SK-N-SH (cell line): ENCODE data around the gene MYMX. TPM values are rescaled to one million over a fixed set of nuclear protein-coding genes. Genes with fewer than 3 reads are reported as not detected.

Source experiments
- CTCF ChIA-PET: fragments of 300-600, 350-600 bp; formaldehyde crosslinking; extraction: SDS; loops from one replicate; lab custom pipeline; 2021; lab: Yijun Ruan, JAX
- POLR2A ChIA-PET: fragments of 350-600 bp; sonication (Branson Sonifier 250); formaldehyde crosslinking; extraction: SDS; loops from one replicate; lab custom pipeline; 2020; ENCODE audit warnings: antibody characterized with exemption, inconsistent platforms; lab: Yijun Ruan, JAX
- DNase-seq: peaks from one replicate; pipeline ENCODE4 v3.0.0; 2012
- H2AFZ ChIP-seq: fragments of 200-600 bp; sonication (generic); 2 replicates; pipeline ENCODE4 v1.8.1; 2016; ENCODE audit warnings: antibody characterized with exemption, mild to moderate bottlenecking, low read depth
- H3F3A ChIP-seq: fragments of 200-600 bp; sonication (generic); replicated peaks from 2 replicates; pipeline ENCODE3; 2016; ENCODE audit warnings: antibody characterized with exemption, mild to moderate bottlenecking; ENCODE audit not compliant: insufficient read depth
- H3K27ac ChIP-seq, 2 experiments: fragments of 200-500 bp in 1 of 2; fragments of 200-600 bp in 1 of 2; sonication (Bioruptor generic) in 1 of 2; sonication (generic), shearing (Covaris generic) in 1 of 2; 2 replicates each; pipeline versions ENCODE4 v1.5.1 to v1.6.1; 2014 to 2016; ENCODE audit warnings: low read depth in 2 of 2, inconsistent platforms in 1 of 2, low read length in 1 of 2, mild to moderate bottlenecking in 1 of 2, mixed read lengths in 1 of 2
- H3K27me3 ChIP-seq: fragments of 200-600 bp; sonication (generic), shearing (Covaris generic); 2 replicates; pipeline ENCODE4 v1.6.1; 2016; ENCODE audit warnings: mixed run types; ENCODE audit not compliant: insufficient read depth
- H3K36me3 ChIP-seq, 2 experiments: fragments of 200-500 bp in 1 of 2; fragments of 200-600 bp in 1 of 2; sonication (Bioruptor generic) in 1 of 2; sonication (generic) in 1 of 2; replicated peaks in 1 of 2; 2 replicates each; pipeline versions ENCODE3 to v1.5.1; 2014 to 2016; ENCODE audit warnings: low read length in 1 of 2, mild to moderate bottlenecking in 1 of 2; ENCODE audit not compliant: insufficient read depth in 2 of 2, control insufficient read depth in 1 of 2
- H3K4me1 ChIP-seq, 2 experiments: fragments of 200-500 bp in 1 of 2; fragments of 200-600 bp in 1 of 2; sonication (Bioruptor generic) in 1 of 2; sonication (generic), shearing (Covaris generic) in 1 of 2; 2 replicates each; pipeline versions ENCODE4 v1.5.1 to v1.6.1; 2014 to 2016; ENCODE audit warnings: low read depth in 1 of 2, low read length in 1 of 2, mixed run types in 1 of 2; ENCODE audit not compliant: insufficient read depth in 2 of 2, control insufficient read depth in 1 of 2
- H3K4me2 ChIP-seq: fragments of 200-600 bp; sonication (generic), shearing (Covaris generic); 2 replicates; pipeline ENCODE4 v1.6.1; 2017; ENCODE audit warnings: mixed run types
- H3K4me3 ChIP-seq, 2 experiments: fragments of 200-500 bp in 1 of 2; fragments of 200-600 bp in 1 of 2; sonication (Bioruptor generic) in 1 of 2; sonication (generic), shearing (Covaris generic) in 1 of 2; 2 replicates each; pipeline versions ENCODE4 v1.5.1 to v1.8.1; 2014 to 2016; ENCODE audit warnings: low read depth in 2 of 2, inconsistent platforms in 1 of 2, low read length in 1 of 2, mild to moderate bottlenecking in 1 of 2, mixed read lengths in 1 of 2, moderate library complexity in 1 of 2
- H3K79me2 ChIP-seq: fragments of 200-600 bp; sonication (generic); 2 replicates; pipeline ENCODE4 v1.8.1; 2017; ENCODE audit warnings: mild to moderate bottlenecking; ENCODE audit not compliant: insufficient read depth
- H3K9ac ChIP-seq: fragments of 200-600 bp; sonication (generic); 2 replicates; pipeline ENCODE4 v1.6.1; 2017; ENCODE audit warnings: mixed run types
- H3K9me2 ChIP-seq: fragments of 200-600 bp; sonication (generic); 2 replicates; pipeline ENCODE4 v1.6.1; 2017; ENCODE audit warnings: mixed run types
- H3K9me3 ChIP-seq: fragments of 200-600 bp; sonication (generic); 2 replicates; pipeline ENCODE4 v1.6.1; 2017; ENCODE audit warnings: mixed run types, mild to moderate bottlenecking, moderate library complexity
- H4K20me1 ChIP-seq: fragments of 200-600 bp; sonication (generic); 2 replicates; pipeline ENCODE4 v1.6.1; 2017; ENCODE audit warnings: mild to moderate bottlenecking, mixed run types; ENCODE audit not compliant: insufficient read depth
- ELF1 ChIP-seq: IDR thresholded peaks from 2 replicates; pipeline ENCODE4 v1.4.0; 2012
- EP300 ChIP-seq, 2 experiments: IDR thresholded peaks; 2 replicates each; pipeline versions ENCODE4 v1.4.0 to v1.6.1; 2012; ENCODE audit warnings: borderline replicate concordance in 1 of 2, low read depth in 1 of 2, low read length in 1 of 2
- FOSL2 ChIP-seq: IDR thresholded peaks from 2 replicates; pipeline ENCODE4 v1.4.0; 2012; ENCODE audit warnings: low read depth, mild to moderate bottlenecking, moderate library complexity, borderline replicate concordance
- FOXM1 ChIP-seq: IDR thresholded peaks from 2 replicates; pipeline ENCODE4 v1.4.0; 2012; ENCODE audit warnings: low read depth, mild to moderate bottlenecking
- GABPA ChIP-seq: IDR thresholded peaks from 2 replicates; pipeline ENCODE4 v1.4.0; 2012; ENCODE audit warnings: low read depth, mild to moderate bottlenecking
- GATA2 ChIP-seq: sonication (generic); formaldehyde crosslinking; IDR thresholded peaks from 2 replicates; pipeline ENCODE4 v1.5.0; 2020; ENCODE audit warnings: mild to moderate bottlenecking, missing genetic modification reagents
- JUND ChIP-seq: IDR thresholded peaks from 2 replicates; pipeline ENCODE4 v1.4.0; 2012
- MAX ChIP-seq: IDR thresholded peaks from 2 replicates; pipeline ENCODE4 v1.4.0; 2012; ENCODE audit warnings: low read depth
- MXI1 ChIP-seq: IDR thresholded peaks from 2 replicates; pipeline ENCODE4 v1.6.1; 2012; ENCODE audit warnings: mild to moderate bottlenecking, low read depth, low read length, improper control_type of control experiment
- NRF1 ChIP-seq: IDR thresholded peaks from 2 replicates; pipeline ENCODE4 v1.6.1; 2012; ENCODE audit warnings: low read depth, mild to moderate bottlenecking, low read length
- PBX3 ChIP-seq: IDR thresholded peaks from 2 replicates; pipeline ENCODE4; 2012
- POLR2AphosphoS5 ChIP-seq: IDR thresholded peaks from 2 replicates; pipeline ENCODE4 v1.6.1; 2012; ENCODE audit warnings: low read depth, low read length
- RCOR1 ChIP-seq: fragments of 150-350 bp; IDR thresholded peaks from 2 replicates; pipeline ENCODE4 v1.6.1; 2017; ENCODE audit warnings: antibody characterized with exemption, low read length
- RXRA ChIP-seq: IDR thresholded peaks from 2 replicates; pipeline ENCODE4 v1.4.0; 2012; ENCODE audit warnings: low read depth, mild to moderate bottlenecking, borderline replicate concordance
- SIN3A ChIP-seq: IDR thresholded peaks from 2 replicates; pipeline ENCODE4 v1.6.1; 2012; ENCODE audit warnings: low read depth, mild to moderate bottlenecking, low read length, moderate library complexity, borderline replicate concordance
- TAF1 ChIP-seq: IDR thresholded peaks from 2 replicates; pipeline ENCODE4 v1.6.1; 2012; ENCODE audit warnings: low read depth, mild to moderate bottlenecking, low read length, moderate library complexity, borderline replicate concordance
- USF1 ChIP-seq: IDR thresholded peaks from 2 replicates; pipeline ENCODE4 v1.4.0; 2012; ENCODE audit warnings: low read depth, borderline replicate concordance
- USF2 ChIP-seq: fragments of 150-350 bp; IDR thresholded peaks from 2 replicates; pipeline ENCODE4 v1.6.1; 2017; ENCODE audit warnings: antibody characterized with exemption, low read length, low read depth, borderline replicate concordance
- ZBTB33 ChIP-seq: IDR thresholded peaks from 2 replicates; pipeline ENCODE4 v1.4.0; 2012; ENCODE audit warnings: low read depth, borderline replicate concordance
- WGBS: methylation state at CpG from one replicate; pipeline ENCODE4 v1.1.6; 2017; ENCODE audit warnings: low lambda C conversion rate; 5-methylcytosine and 5-hydroxymethylcytosine counted together
- polyA plus RNA-seq, 3 experiments: library from polyadenylated mRNA; depleted of rRNA; stranded (reverse); fragments of >200 nt; gene quantifications; 2 replicates each; pipeline ENCODE4 v1.2.3, GENCODE V29; 2012

The MYMX gene
- polyA plus RNA-seq, 1 of the 3 experiments (the other 2 are of a cell fraction) = not detected

- TF ChIP-seq FOSL2 (no peak), MXI1 (no peak), MAX (no peak), RCOR1 (no peak)
- TF ChIP-seq, all 33 proteins: peak for 0
Observed at GRCh38 chr6:44199883-44200282, 16.8 kb upstream of the MYMX start (continued).

GRCh38 chr6:44201200-44201599 is 15.5 kb upstream of the MYMX start:
- DNase-seq = no peak
- no peaks in the 10 kb centered on the region for H3K79me2 ChIP-seq
- no peak overlapping the region for H3K4me3 ChIP-seq
- H3F3A ChIP-seq = no peaks in the 10 kb centered on the region
- no peak overlapping the region for H3K9ac ChIP-seq
- TF ChIP-seq TAF1 = no peak
- no peak for TF ChIP-seq ELF1
- no peak for TF ChIP-seq MAX
- no peak for TF ChIP-seq EP300 (IDR thresholded peaks at IDR 0.05; ENCODE audit: borderline replicate concordance in 1 of 2, low read depth in 1 of 2, low read length in 1 of 2)
- TF ChIP-seq NRF1 = no peak
- TF ChIP-seq USF2 = no peak
- no peak for TF ChIP-seq GABPA
- no peak for TF ChIP-seq RXRA
- TF ChIP-seq GATA2 (CRISPR knock-in tag) = no peak
- no peak for TF ChIP-seq USF1
- no peak for TF ChIP-seq FOXM1
- no peak for TF ChIP-seq SIN3A
- TF ChIP-seq ZBTB33 = no peak
- TF ChIP-seq POLR2AphosphoS5 = no peak
- TF ChIP-seq JUND = no peak
- no peak for TF ChIP-seq PBX3
- TF ChIP-seq RCOR1 = no peak
- no peak overlapping the region for H3K4me2 ChIP-seq
- H3K36me3 ChIP-seq = no peaks in the 10 kb centered on the region
- no peaks in the 10 kb centered on the region for H3K27me3 ChIP-seq
- CTCF ChIA-PET = interaction anchor here (1.0 to 4.7 kb wide), 4 partner anchors 20 to 36 kb away, joined by 3 to 25 read pairs (median 9); no protein-coding TSS in a partner anchor
- no peaks in the 10 kb centered on the region for H4K20me1 ChIP-seq
- no peaks in the 10 kb centered on the region for H3K9me2 ChIP-seq
- 57% methylated on average over 1 of the region's 3 CpGs for WGBS
- H3K9me3 ChIP-seq = no peaks in the 10 kb centered on the region
- H3K27ac ChIP-seq = no peak overlapping the region
- peaks cover 0 to 2% of the 10 kb centered on the region in 2 experiments; a peak in 1 of 4 replicates for H3K4me1 ChIP-seq
- no peak overlapping the region for H2AFZ ChIP-seq
- POLR2A ChIA-PET = no interaction called here
